Vagina (tissue), 2 donors: Measurements from ENCODE around the gene BSG. TPM values are rescaled to one million over a fixed set of nuclear protein-coding genes. Genes with fewer than 3 reads are reported as not detected.

Experiments used
- DNase-seq, 2 donors: peaks; one replicate each; pipeline ENCODE4 v3.0.0-alpha.2; 2017; ENCODE audit errors: extremely low spot score in 2 of 2
- H3K27ac ChIP-seq: fragments of 200-600 bp; sonication (generic); one replicate; pipeline ENCODE4 v1.5.1; 2019
- H3K27me3 ChIP-seq: fragments of 200-600 bp; sonication (generic); one replicate; pipeline ENCODE4 v1.5.1; 2019
- H3K36me3 ChIP-seq, 2 donors: fragments of 200-600 bp; sonication (generic); one replicate each; pipeline ENCODE4 v1.5.1; 2017 to 2019
- H3K4me1 ChIP-seq: fragments of 200-600 bp; sonication (generic); one replicate; pipeline ENCODE4 v1.5.1; 2019
- H3K4me3 ChIP-seq, 2 donors: fragments of 200-600 bp; sonication (generic); 1 replicate in 1 of 2; 2 replicates in 1 of 2; pipeline ENCODE4 v1.5.1; 2016 to 2019
- H3K9me3 ChIP-seq: fragments of 200-600 bp; sonication (generic); one replicate; pipeline ENCODE4 v1.5.1; 2019
- CTCF ChIP-seq, 3 experiments: fragments of 450-650 bp in 2 of 3; fragments of 200-600 bp in 1 of 3; sonication (generic) in 1 of 3; IDR thresholded peaks; one replicate each; pipeline ENCODE4 v1.5.1; 2017 to 2019; ENCODE audit warnings: antibody characterized with exemption in 3 of 3, mild to moderate bottlenecking in 2 of 3, moderate library complexity in 2 of 3
- POLR2A ChIP-seq, 2 donors: fragments of 450-650 bp; IDR thresholded peaks; one replicate each; pipeline ENCODE4 v1.6.1; 2017; ENCODE audit warnings: antibody characterized with exemption in 2 of 2, mild to moderate bottlenecking in 2 of 2, moderate library complexity in 2 of 2
- POLR2AphosphoS5 ChIP-seq, 2 donors: sonication (generic); formaldehyde crosslinking; IDR thresholded peaks; one replicate each; pipeline ENCODE4 v1.9.0; 2017; ENCODE audit warnings: antibody characterized with exemption in 2 of 2, mild to moderate bottlenecking in 2 of 2, low read depth in 1 of 2; ENCODE audit not compliant: insufficient read depth in 1 of 2
- intact Hi-C: fragments of 100-400 bp; cut with DNase I; formaldehyde crosslinking; loops from one replicate; pipeline ENCODE4 v1.15.1; 2023
- total RNA-seq: library from RNA; depleted of rRNA; stranded (reverse); fragments of >200 nt; gene quantifications from one replicate; pipeline ENCODE4 v1.2.3, GENCODE V29; 2016

The BSG gene
- total RNA-seq, 1 donor from 2014 or later: 231 TPM

- Histone ChIP-seq H3K4me3 (no peak overlapping the region), H3K4me1 (peaks cover 31% of the 10 kb centered on the region), H3K27me3 (no peaks in the 10 kb centered on the region), H3K9me3 (no peaks in the 10 kb centered on the region), H3K36me3 (peaks cover 0 to 37% of the 10 kb centered on the region in 2 donors), H3K27ac (no peak overlapping the region)
- DNase-seq: no peak
- no peak for TF ChIP-seq POLR2AphosphoS5 (IDR thresholded peaks at IDR 0.05; ENCODE audit: insufficient read depth in 1 of 2, low read depth in 1 of 2)
- no peak for TF ChIP-seq POLR2A (IDR thresholded peaks at IDR 0.05)
- no peak for TF ChIP-seq CTCF (IDR thresholded peaks at IDR 0.05)
- intact Hi-C loops: no loop called here
Observed at GRCh38 chr19:579111-579841, 6.9 kb downstream of the BSG start.

GRCh38 chr19:579842-580155, 7.4 kb downstream of the BSG start:
- H3K4me1 ChIP-seq: peaks cover 26% of the 10 kb centered on the region
- DNase-seq: no peak
- H3K27me3 ChIP-seq: no peaks in the 10 kb centered on the region
- intact Hi-C loops: no loop called here
- H3K36me3 ChIP-seq: peaks cover 0 to 37% of the 10 kb centered on the region in 2 donors
- H3K27ac ChIP-seq: no peak overlapping the region
- no peak overlapping the region for H3K4me3 ChIP-seq
- TF ChIP-seq POLR2AphosphoS5 (IDR thresholded peaks at IDR 0.05; ENCODE audit: insufficient read depth in 1 of 2, low read depth in 1 of 2) (no peak), CTCF (IDR thresholded peaks at IDR 0.05) (no peak), POLR2A (IDR thresholded peaks at IDR 0.05) (no peak)
- no peaks in the 10 kb centered on the region for H3K9me3 ChIP-seq

- no peak overlapping the region for H3K27ac ChIP-seq
- no peak for DNase-seq
- H3K4me3 ChIP-seq: no peak overlapping the region
- no peaks in the 10 kb centered on the region for H3K27me3 ChIP-seq
- H3K36me3 ChIP-seq: peaks cover 0 to 37% of the 10 kb centered on the region in 2 donors
- H3K9me3 ChIP-seq: no peaks in the 10 kb centered on the region
- TF ChIP-seq CTCF (IDR thresholded peaks at IDR 0.05): no peak
- TF ChIP-seq POLR2AphosphoS5 (IDR thresholded peaks at IDR 0.05; ENCODE audit: insufficient read depth in 1 of 2, low read depth in 1 of 2): no peak
- intact Hi-C loops: no loop called here
- peaks cover 20% of the 10 kb centered on the region for H3K4me1 ChIP-seq
Observed at GRCh38 chr19:580274-580835, 8.0 kb downstream of the BSG start.

- Histone ChIP-seq H3K4me1 (peaks cover 8% of the 10 kb centered on the region), H3K27me3 (no peaks in the 10 kb centered on the region), H3K9me3 (no peaks in the 10 kb centered on the region), H3K27ac (no peak overlapping the region), H3K36me3 (peaks cover 0 to 37% of the 10 kb centered on the region in 2 donors), H3K4me3 (no peak overlapping the region)
- DNase-seq: no peak
- TF ChIP-seq POLR2AphosphoS5 (IDR thresholded peaks at IDR 0.05; ENCODE audit: insufficient read depth in 1 of 2, low read depth in 1 of 2): no peak
- no peak for TF ChIP-seq POLR2A (IDR thresholded peaks at IDR 0.05)
- no peak for TF ChIP-seq CTCF (IDR thresholded peaks at IDR 0.05)
- intact Hi-C loops: no loop called here
Observed at GRCh38 chr19:581399-582111, 9.2 kb downstream of the BSG start.
